ENCODE measurements around the gene TLCD4.

Gene TLCD4

GRCh38 chr1:95124342-95124741, 7.2 kb downstream of the TLCD4 start:
- H3K4me3 ChIP-seq (ENCODE audit: control insufficient read depth, low read depth, low read length), result no peak overlapping the region
- TF ChIP-seq, protein P1, sequence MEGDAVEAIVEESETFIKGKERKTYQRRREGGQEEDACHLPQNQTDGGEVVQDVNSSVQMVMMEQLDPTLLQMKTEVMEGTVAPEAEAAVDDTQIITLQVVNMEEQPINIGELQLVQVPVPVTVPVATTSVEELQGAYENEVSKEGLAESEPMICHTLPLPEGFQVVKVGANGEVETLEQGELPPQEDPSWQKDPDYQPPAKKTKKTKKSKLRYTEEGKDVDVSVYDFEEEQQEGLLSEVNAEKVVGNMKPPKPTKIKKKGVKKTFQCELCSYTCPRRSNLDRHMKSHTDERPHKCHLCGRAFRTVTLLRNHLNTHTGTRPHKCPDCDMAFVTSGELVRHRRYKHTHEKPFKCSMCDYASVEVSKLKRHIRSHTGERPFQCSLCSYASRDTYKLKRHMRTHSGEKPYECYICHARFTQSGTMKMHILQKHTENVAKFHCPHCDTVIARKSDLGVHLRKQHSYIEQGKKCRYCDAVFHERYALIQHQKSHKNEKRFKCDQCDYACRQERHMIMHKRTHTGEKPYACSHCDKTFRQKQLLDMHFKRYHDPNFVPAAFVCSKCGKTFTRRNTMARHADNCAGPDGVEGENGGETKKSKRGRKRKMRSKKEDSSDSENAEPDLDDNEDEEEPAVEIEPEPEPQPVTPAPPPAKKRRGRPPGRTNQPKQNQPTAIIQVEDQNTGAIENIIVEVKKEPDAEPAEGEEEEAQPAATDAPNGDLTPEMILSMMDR (IDR thresholded peaks at IDR 0.05; ENCODE audit: control insufficient read depth, insufficient read depth, low read depth, low read length, missing control alignments), result no peak
- no peak for DNase-seq (ENCODE audit: low read depth)

DNA sequence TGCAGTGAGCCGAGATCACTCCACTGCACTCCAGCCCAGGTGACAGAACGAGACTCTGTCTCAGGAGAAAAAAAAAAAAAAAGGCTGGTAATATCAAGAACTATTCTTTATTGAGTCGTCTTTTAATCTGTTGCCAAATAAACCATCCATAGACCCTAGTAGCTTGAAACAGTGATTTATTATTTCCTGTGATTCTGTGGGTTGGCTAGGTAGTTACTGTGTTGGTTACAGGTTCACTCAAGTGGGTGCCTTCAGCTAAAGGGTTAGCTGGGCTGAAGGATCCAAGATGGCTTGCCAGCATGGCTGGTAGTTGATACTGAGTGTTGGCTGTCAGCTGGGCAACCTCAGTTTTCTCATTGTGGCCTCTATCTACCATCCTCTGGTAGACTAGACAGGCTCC, 9.2 kb downstream of the TLCD4 start:
- DNase-seq (ENCODE audit: low read depth), result no peak
- no peak overlapping the region for H3K4me3 ChIP-seq (ENCODE audit: control insufficient read depth, low read depth, low read length)
- TF ChIP-seq, protein P1 (IDR thresholded peaks at IDR 0.05; ENCODE audit: control insufficient read depth, insufficient read depth, low read depth, low read length, missing control alignments), result no peak

DNA sequence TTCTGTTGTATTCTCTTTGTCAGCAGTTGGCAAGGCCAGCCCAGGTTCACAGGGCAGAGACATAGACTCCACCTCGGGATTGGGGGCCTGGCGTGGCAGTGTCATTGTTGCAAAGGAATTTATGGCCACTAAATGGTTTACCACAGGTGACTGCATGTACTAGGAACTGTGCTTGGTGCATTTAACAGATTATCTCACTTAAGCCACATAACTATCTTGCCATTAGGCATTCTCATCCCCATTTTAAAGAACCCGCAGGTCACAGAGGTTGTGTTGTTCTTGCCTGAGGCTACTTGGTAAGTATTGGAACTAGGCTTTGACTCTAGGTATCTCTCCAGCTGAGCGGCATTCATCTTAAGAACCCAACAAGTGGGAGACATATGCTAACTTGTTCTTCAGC, 9.7 kb downstream of the TLCD4 start:
- TF ChIP-seq, protein P1 (IDR thresholded peaks at IDR 0.05; ENCODE audit: control insufficient read depth, insufficient read depth, low read depth, low read length, missing control alignments), result no peak

GRCh38 chr1:95127380-95127779, 10.2 kb downstream of the TLCD4 start:
- no peak overlapping the region for H3K4me3 ChIP-seq (ENCODE audit: control insufficient read depth, low read depth, low read length)
- no peak for DNase-seq (ENCODE audit: low read depth)
- TF ChIP-seq, protein P1 (IDR thresholded peaks at IDR 0.05; ENCODE audit: control insufficient read depth, insufficient read depth, low read depth, low read length, missing control alignments), result no peak

More for the DNA sequence above, 9.7 kb downstream of the TLCD4 start:
- H3K4me3 ChIP-seq (ENCODE audit: control insufficient read depth, low read depth, low read length), result no peak overlapping the region
- DNase-seq (ENCODE audit: low read depth), result no peak

DNA sequence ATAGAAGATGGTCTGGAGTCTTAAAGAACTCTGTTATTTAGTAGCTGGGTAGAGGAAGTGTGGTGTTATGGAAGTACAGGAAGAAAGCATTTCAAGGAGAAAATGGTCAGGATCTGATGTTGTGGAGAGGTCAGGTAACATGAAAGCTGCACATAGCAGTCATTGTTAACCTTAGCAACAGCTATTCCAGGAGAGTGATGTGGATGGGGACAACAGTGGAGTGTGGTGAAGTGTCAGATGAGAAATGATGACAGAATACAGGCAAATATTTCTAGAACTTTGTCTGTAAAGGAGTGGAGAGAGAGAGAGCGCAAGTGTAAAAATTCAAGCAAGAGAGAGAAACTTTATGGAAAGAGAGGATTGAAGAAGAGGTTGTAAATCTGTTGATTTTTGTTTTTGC, 15.6 kb downstream of the TLCD4 start:
- DNase-seq (ENCODE audit: low read depth), result no peak
- no peak overlapping the region for H3K4me3 ChIP-seq (ENCODE audit: control insufficient read depth, low read depth, low read length)
- TF ChIP-seq, protein P1 (IDR thresholded peaks at IDR 0.05; ENCODE audit: control insufficient read depth, insufficient read depth, low read depth, low read length, missing control alignments), result no peak

GRCh38 chr1:95133687-95134086, 16.5 kb downstream of the TLCD4 start:
- TF ChIP-seq, protein P1 (IDR thresholded peaks at IDR 0.05; ENCODE audit: control insufficient read depth, insufficient read depth, low read depth, low read length, missing control alignments), result no peak
- no peak for DNase-seq (ENCODE audit: low read depth)
- H3K4me3 ChIP-seq (ENCODE audit: control insufficient read depth, low read depth, low read length), result no peak overlapping the region

GRCh38 chr1:95138223-95138622, 21.1 kb downstream of the TLCD4 start:
- H3K4me3 ChIP-seq (ENCODE audit: control insufficient read depth, low read depth, low read length), result no peak overlapping the region
- DNase-seq (ENCODE audit: low read depth), result no peak
- TF ChIP-seq, protein P1 (IDR thresholded peaks at IDR 0.05; ENCODE audit: control insufficient read depth, insufficient read depth, low read depth, low read length, missing control alignments), result no peak

All from AG09309 (cell line).